Astrocyte (in vitro differentiated cells and primary cell): ENCODE measurements around the gene TBC1D2B. TPM values are rescaled to one million over a fixed set of nuclear protein-coding genes. Genes with fewer than 3 reads are reported as not detected.

Source experiments
- DNase-seq: peaks from one replicate; pipeline ENCODE4 v3.0.0-alpha.2; 2010; ENCODE audit warnings: low read depth
- FAIRE-seq: peaks from 2 replicates; lab custom pipeline; 2011; peaks lifted over from hg19 to GRCh38; lab: Jason Lieb, UNC
- H2AFZ ChIP-seq: 2 replicates; pipeline ENCODE4 v1.6.0; 2012; ENCODE audit warnings: low read depth, low read length, inconsistent platforms
- H3K27ac ChIP-seq: 2 replicates; pipeline ENCODE4 v1.5.1; 2011; ENCODE audit warnings: low read depth, low read length, inconsistent platforms
- H3K27me3 ChIP-seq: 2 replicates; pipeline ENCODE4 v1.6.0; 2011; ENCODE audit warnings: low read length, inconsistent platforms; ENCODE audit not compliant: insufficient read depth
- H3K36me3 ChIP-seq: 2 replicates; pipeline ENCODE4 v1.5.1; 2011; ENCODE audit warnings: low read length, inconsistent platforms; ENCODE audit not compliant: insufficient read depth
- H3K4me1 ChIP-seq: 2 replicates; pipeline ENCODE4 v1.5.1; 2011; ENCODE audit warnings: low read length, inconsistent platforms; ENCODE audit not compliant: insufficient read depth
- H3K4me2 ChIP-seq: 2 replicates; pipeline ENCODE4 v1.6.0; 2012; ENCODE audit warnings: low read length, inconsistent platforms
- H3K4me3 ChIP-seq: 2 replicates; pipeline ENCODE4 v1.5.1; 2011; ENCODE audit warnings: low read depth, mild to moderate bottlenecking, low read length, inconsistent platforms; ENCODE audit not compliant: insufficient read depth
- H3K79me2 ChIP-seq: 2 replicates; pipeline ENCODE4 v1.6.0; 2012; ENCODE audit warnings: mild to moderate bottlenecking, low read length, inconsistent platforms; ENCODE audit not compliant: insufficient read depth
- H3K9ac ChIP-seq: 2 replicates; pipeline ENCODE4 v1.6.0; 2012; ENCODE audit warnings: mild to moderate bottlenecking, low read length, inconsistent platforms
- H3K9me3 ChIP-seq: 2 replicates; pipeline ENCODE4 v1.5.1; 2012; ENCODE audit warnings: low read depth, mild to moderate bottlenecking, low read length, inconsistent platforms; ENCODE audit not compliant: insufficient read depth
- H4K20me1 ChIP-seq: 2 replicates; pipeline ENCODE4 v1.6.0; 2012; ENCODE audit warnings: low read length, inconsistent platforms; ENCODE audit not compliant: insufficient read depth
- H3K27ac Mint-ChIP-seq: one replicate; pipeline ENCODE4 v1.8.0; 2021; ENCODE audit warnings: mild to moderate bottlenecking, mixed read lengths; ENCODE audit not compliant: unreplicated experiment
- H3K27me3 Mint-ChIP-seq: one replicate; pipeline ENCODE4 v1.8.0; 2021; ENCODE audit warnings: low read depth, mixed read lengths; ENCODE audit not compliant: unreplicated experiment
- H3K36me3 Mint-ChIP-seq: one replicate; pipeline ENCODE4 v1.8.0; 2021; ENCODE audit warnings: low read depth, mixed read lengths; ENCODE audit not compliant: unreplicated experiment
- H3K4me1 Mint-ChIP-seq: one replicate; pipeline ENCODE4 v1.8.0; 2021; ENCODE audit warnings: low read depth, mixed read lengths; ENCODE audit not compliant: unreplicated experiment
- H3K4me3 Mint-ChIP-seq: one replicate; pipeline ENCODE4 v1.8.0; 2021; ENCODE audit warnings: mild to moderate bottlenecking, moderate library complexity, mixed read lengths; ENCODE audit not compliant: unreplicated experiment
- H3K9me3 Mint-ChIP-seq: one replicate; pipeline ENCODE4 v1.8.0; 2021; ENCODE audit warnings: mild to moderate bottlenecking, mixed read lengths; ENCODE audit not compliant: unreplicated experiment
- EZH2 ChIP-seq: IDR thresholded peaks from 2 replicates; pipeline ENCODE4 v1.6.1; 2012; ENCODE audit warnings: mild to moderate bottlenecking, low read length, inconsistent platforms; ENCODE audit not compliant: insufficient read depth
- total RNA-seq: library from RNA; stranded (reverse); gene quantifications from 2 replicates; pipeline ENCODE4 v1.2.1, GENCODE V29; 2021
- TF ChIP-seq, protein P1 (sequence below): IDR thresholded peaks from 2 replicates; pipeline ENCODE4 v1.5.1; 2011; ENCODE audit warnings: low read depth, mild to moderate bottlenecking, inconsistent platforms, low read length, moderate library complexity; ENCODE audit not compliant: insufficient read depth

TBC1D2B gene
- total RNA-seq, 1 donor from 2014 or later = 21.3 TPM

- Histone ChIP-seq H2AFZ (no peak overlapping the region), H3K79me2 (no peaks in the 10 kb centered on the region), H3K4me3 (no peak overlapping the region), H3K36me3 (no peaks in the 10 kb centered on the region), H3K4me1 (no peaks in the 10 kb centered on the region), H3K9me3 (no peaks in the 10 kb centered on the region), H3K9ac (no peak overlapping the region), H3K27me3 (no peaks in the 10 kb centered on the region), H3K4me2 (no peak overlapping the region), H4K20me1 (no peaks in the 10 kb centered on the region), H3K27ac (no peak overlapping the region)
- Mint-ChIP-seq H3K27ac (no peak overlapping the region), H3K4me1 (peaks cover 4% of the 10 kb centered on the region), H3K9me3 (no peaks in the 10 kb centered on the region), H3K36me3 (no peaks in the 10 kb centered on the region), H3K4me3 (no peak overlapping the region), H3K27me3 (peaks cover 8% of the 10 kb centered on the region)
- no peak for FAIRE-seq
- TF ChIP-seq, protein P1, sequence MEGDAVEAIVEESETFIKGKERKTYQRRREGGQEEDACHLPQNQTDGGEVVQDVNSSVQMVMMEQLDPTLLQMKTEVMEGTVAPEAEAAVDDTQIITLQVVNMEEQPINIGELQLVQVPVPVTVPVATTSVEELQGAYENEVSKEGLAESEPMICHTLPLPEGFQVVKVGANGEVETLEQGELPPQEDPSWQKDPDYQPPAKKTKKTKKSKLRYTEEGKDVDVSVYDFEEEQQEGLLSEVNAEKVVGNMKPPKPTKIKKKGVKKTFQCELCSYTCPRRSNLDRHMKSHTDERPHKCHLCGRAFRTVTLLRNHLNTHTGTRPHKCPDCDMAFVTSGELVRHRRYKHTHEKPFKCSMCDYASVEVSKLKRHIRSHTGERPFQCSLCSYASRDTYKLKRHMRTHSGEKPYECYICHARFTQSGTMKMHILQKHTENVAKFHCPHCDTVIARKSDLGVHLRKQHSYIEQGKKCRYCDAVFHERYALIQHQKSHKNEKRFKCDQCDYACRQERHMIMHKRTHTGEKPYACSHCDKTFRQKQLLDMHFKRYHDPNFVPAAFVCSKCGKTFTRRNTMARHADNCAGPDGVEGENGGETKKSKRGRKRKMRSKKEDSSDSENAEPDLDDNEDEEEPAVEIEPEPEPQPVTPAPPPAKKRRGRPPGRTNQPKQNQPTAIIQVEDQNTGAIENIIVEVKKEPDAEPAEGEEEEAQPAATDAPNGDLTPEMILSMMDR = no peak
- TF ChIP-seq EZH2 = no peak
- DNase-seq = no peak
Measured at GRCh38 chr15:77975332-77976094, 102.0 kb downstream of the TBC1D2B start.

DNA sequence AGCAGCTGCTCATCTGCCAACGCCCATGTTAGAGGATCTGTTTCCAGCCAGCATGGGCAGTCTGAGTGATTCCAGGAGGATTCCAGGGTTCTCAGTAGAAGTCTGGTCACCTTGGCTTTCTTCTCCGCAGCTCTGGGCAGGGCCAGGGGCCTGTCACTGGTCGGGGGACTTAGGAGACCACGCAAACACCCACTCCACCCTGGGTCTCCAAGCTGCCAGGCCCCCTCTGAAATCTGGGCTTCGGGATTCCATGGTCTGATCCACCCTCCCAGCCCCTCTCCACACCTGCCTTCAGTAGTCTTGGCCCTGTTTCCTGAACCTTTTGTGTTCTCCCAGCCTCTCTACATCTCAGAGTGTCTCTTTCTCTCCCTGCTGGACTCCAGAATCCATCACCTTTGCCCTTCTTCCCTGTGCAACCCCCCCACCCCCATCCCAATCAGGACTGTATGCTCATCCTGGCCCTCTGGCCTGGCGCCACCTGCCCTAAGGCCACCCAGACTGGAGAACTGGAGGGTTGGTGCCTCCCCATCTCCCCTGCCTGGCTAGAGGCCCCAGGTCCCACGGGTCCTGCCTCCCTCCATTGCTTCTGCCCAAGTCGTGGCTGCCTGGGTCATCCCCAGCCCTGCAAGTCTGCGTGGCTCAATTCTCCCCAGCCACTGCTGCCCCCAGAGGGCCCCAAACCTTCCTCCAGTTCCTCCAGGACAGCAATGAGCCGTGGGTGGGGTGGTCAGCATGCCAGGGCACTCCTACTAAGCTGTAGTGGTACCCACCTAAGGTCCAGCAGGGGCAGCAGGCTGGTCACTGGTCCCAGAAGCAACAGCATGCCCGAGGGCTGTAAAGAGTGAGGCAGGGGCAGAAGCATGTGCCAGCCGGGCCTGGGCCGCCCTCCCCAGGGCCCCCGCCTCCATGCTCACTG, 102.8 kb downstream of the TBC1D2B start:
- no peaks in the 10 kb centered on the region for H3K27me3 ChIP-seq
- no peaks in the 10 kb centered on the region for H3K79me2 ChIP-seq
- no peaks in the 10 kb centered on the region for H3K9me3 ChIP-seq
- Mint-ChIP-seq H3K4me3 (no peak overlapping the region), H3K9me3 (no peaks in the 10 kb centered on the region), H3K27me3 (peaks cover 11% of the 10 kb centered on the region), H3K27ac (no peak overlapping the region), H3K4me1 (peaks cover 4% of the 10 kb centered on the region), H3K36me3 (no peaks in the 10 kb centered on the region)
- no peaks in the 10 kb centered on the region for H3K36me3 ChIP-seq
- DNase-seq (no peak), FAIRE-seq (no peak)
- H3K4me1 ChIP-seq = no peaks in the 10 kb centered on the region
- H3K27ac ChIP-seq = no peak overlapping the region
- no peak overlapping the region for H3K4me3 ChIP-seq
- TF ChIP-seq, protein P1 = no peak
- no peak for TF ChIP-seq EZH2
- no peaks in the 10 kb centered on the region for H4K20me1 ChIP-seq
- no peak overlapping the region for H3K9ac ChIP-seq
- no peak overlapping the region for H3K4me2 ChIP-seq
- H2AFZ ChIP-seq = no peak overlapping the region
